HEK293T (cell line): Measurements from ENCODE around the gene ELOB.

ENCODE experiments used
- L3MBTL2 ChIP-seq: fragments of 450-650 bp; conservative IDR thresholded peaks from 2 replicates; pipeline ENCODE4 v1.6.1; 2016; ENCODE audit warnings: mild to moderate bottlenecking
- ZNF384 ChIP-seq: fragments of 450-650 bp; IDR thresholded peaks from 2 replicates; pipeline ENCODE4 v1.6.1; 2016

GRCh38 chr16:2743007-2743810 lies 33.9 kb downstream of the ELOB start:
- TF ChIP-seq ZNF384 (no peak), L3MBTL2 (no peak)
